ENCODE results near the gene MON2.
"Not testable (repeated sequence)": the region's sequence is repeated elsewhere in the genome, so short reads cannot be mapped to it uniquely, and the experiment has no call there.

MON2 gene

DNA sequence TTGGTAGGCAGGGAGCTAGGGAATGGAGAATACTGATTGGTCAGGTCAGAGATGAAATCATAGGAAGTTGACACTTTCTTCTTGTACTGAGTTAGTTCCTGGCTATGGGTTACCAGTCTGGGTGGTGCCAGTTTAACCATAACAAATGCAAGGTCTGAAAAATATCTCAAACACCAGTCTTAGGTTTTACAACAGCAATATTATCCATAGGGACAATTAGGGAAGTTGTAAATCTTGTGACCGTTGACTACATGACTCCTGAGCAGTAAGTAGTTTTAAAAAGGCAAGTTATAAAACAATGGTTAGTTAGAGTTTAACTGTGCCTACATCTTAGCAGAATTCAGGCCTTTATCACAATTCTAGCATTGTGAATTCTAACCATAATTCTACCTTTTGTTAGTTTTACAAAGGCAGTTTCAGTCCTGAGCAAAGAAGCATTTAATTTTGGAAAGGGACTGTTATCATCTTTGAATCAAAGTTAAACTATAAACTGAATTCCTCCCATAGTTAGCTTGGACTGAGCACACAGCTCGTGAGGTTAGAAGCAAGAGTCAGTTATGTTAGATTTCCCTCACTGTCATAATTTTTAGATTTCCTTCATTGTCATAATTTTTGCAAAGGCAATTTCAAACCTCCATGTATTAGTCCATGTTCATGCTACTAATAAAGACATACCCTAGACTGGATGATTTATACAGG, 19.7 kb upstream of the MON2 start:
- no peak overlapping the region for H3K23ac ChIP-seq (ENCODE audit: low read length in 2 of 2)
- H3K4me3 ChIP-seq (ENCODE audit: insufficient read depth in 1 of 2, low read depth in 1 of 2, low read length in 2 of 2) = no peak overlapping the region
- H3K79me1 ChIP-seq (replicated peaks; ENCODE audit: low read length, poor library complexity, severe bottlenecking) = no peaks in the 10 kb centered on the region
- no peak overlapping the region for H3K14ac ChIP-seq (ENCODE audit: low read length in 2 of 2)
- 0% methylated on average over 1 of the region's 2 CpGs for WGBS
- no peak overlapping the region for H2AK5ac ChIP-seq (ENCODE audit: low read length, severe bottlenecking)
- H2AFZ ChIP-seq (ENCODE audit: low read depth, low read length) = no peak overlapping the region
- no peak overlapping the region for H2BK12ac ChIP-seq (ENCODE audit: low read length in 2 of 2)
- no peaks in the 10 kb centered on the region for H3K27me3 ChIP-seq (ENCODE audit: control insufficient read depth in 1 of 2, insufficient read depth in 1 of 2, low read length in 2 of 2)
- H3K4me1 ChIP-seq (ENCODE audit: control insufficient read depth, insufficient read depth, low read depth, low read length) = no peaks in the 10 kb centered on the region
- DNase-seq = no peak
- H3K27ac ChIP-seq (ENCODE audit: low read length, poor library complexity, severe bottlenecking) = no peak overlapping the region
- no peak overlapping the region for H2BK120ac ChIP-seq (ENCODE audit: low read depth, low read length)
- H3K9me3 ChIP-seq (ENCODE audit: control insufficient read depth, low read length) = peaks cover 22% of the 10 kb centered on the region
- no peak overlapping the region for H3K9ac ChIP-seq (ENCODE audit: low read length)
- no peak overlapping the region for H3K4ac ChIP-seq (ENCODE audit: low read depth in 1 of 2, low read length in 2 of 2)
- no peak overlapping the region for H3K18ac ChIP-seq (ENCODE audit: low read depth in 1 of 2, low read length in 2 of 2)
- H2BK5ac ChIP-seq (ENCODE audit: low read depth, low read length, poor library complexity, severe bottlenecking) = no peak overlapping the region
- no peak overlapping the region for H4K91ac ChIP-seq (ENCODE audit: low read length)
- no peak overlapping the region for H4K8ac ChIP-seq (ENCODE audit: low read length)
- no peak overlapping the region for H3K4me2 ChIP-seq (ENCODE audit: low read length, poor library complexity, severe bottlenecking)
- H3K36me3 ChIP-seq (ENCODE audit: control insufficient read depth in 1 of 2, insufficient read depth in 2 of 2, low read depth in 1 of 2, low read length in 2 of 2) = no peaks in the 10 kb centered on the region
- no peak overlapping the region for H2BK15ac ChIP-seq (ENCODE audit: low read depth, poor library complexity, severe bottlenecking)

DNA sequence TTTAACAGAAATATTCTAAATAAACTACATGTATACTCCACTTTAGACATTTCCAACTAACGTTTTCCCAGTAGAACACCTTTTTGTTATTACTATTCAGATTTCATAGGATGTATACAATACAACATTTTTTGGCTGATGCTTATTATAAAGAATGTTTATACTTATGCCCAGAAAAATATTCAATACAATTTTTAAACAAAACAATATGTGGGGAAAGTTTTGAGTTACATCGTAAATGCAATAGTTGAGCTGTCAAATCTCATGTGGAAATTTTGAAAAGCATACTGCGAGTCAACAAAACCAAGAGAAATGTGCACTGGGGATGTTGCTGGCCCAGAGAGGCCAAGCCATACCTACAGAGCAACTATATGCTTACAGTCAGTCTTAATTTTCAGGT, 18.2 kb upstream of the MON2 start:
- Histone ChIP-seq H3K4me1 (ENCODE audit: control insufficient read depth, insufficient read depth, low read depth, low read length) (no peaks in the 10 kb centered on the region), H2BK5ac (ENCODE audit: low read depth, low read length, poor library complexity, severe bottlenecking) (no peak overlapping the region), H3K4ac (ENCODE audit: low read depth in 1 of 2, low read length in 2 of 2) (no peak overlapping the region), H3K23ac (ENCODE audit: low read length in 2 of 2) (no peak overlapping the region), H3K14ac (ENCODE audit: low read length in 2 of 2) (no peak overlapping the region), H2BK120ac (ENCODE audit: low read depth, low read length) (no peak overlapping the region), H2BK15ac (ENCODE audit: low read depth, poor library complexity, severe bottlenecking) (no peak overlapping the region), H2AFZ (ENCODE audit: low read depth, low read length) (no peak overlapping the region), H3K27me3 (ENCODE audit: control insufficient read depth in 1 of 2, insufficient read depth in 1 of 2, low read length in 2 of 2) (peaks cover 4 to 6% of the 10 kb centered on the region in 2 experiments), H3K18ac (ENCODE audit: low read depth in 1 of 2, low read length in 2 of 2) (no peak overlapping the region), H3K27ac (ENCODE audit: low read length, poor library complexity, severe bottlenecking) (no peak overlapping the region), H4K8ac (ENCODE audit: low read length) (no peak overlapping the region), H2BK12ac (ENCODE audit: low read length in 2 of 2) (no peak overlapping the region), H3K9ac (ENCODE audit: low read length) (no peak overlapping the region), H2AK5ac (ENCODE audit: low read length, severe bottlenecking) (no peak overlapping the region), H3K79me1 (replicated peaks; ENCODE audit: low read length, poor library complexity, severe bottlenecking) (no peaks in the 10 kb centered on the region), H3K9me3 (ENCODE audit: control insufficient read depth, low read length) (peaks cover 7% of the 10 kb centered on the region), H4K91ac (ENCODE audit: low read length) (no peak overlapping the region), H3K36me3 (ENCODE audit: control insufficient read depth in 1 of 2, insufficient read depth in 2 of 2, low read depth in 1 of 2, low read length in 2 of 2) (no peaks in the 10 kb centered on the region), H3K4me3 (ENCODE audit: insufficient read depth in 1 of 2, low read depth in 1 of 2, low read length in 2 of 2) (no peak overlapping the region), H3K4me2 (ENCODE audit: low read length, poor library complexity, severe bottlenecking) (no peak overlapping the region)
- 90% methylated on average over 2 of the region's 3 CpGs for WGBS
- no peak for DNase-seq

DNA sequence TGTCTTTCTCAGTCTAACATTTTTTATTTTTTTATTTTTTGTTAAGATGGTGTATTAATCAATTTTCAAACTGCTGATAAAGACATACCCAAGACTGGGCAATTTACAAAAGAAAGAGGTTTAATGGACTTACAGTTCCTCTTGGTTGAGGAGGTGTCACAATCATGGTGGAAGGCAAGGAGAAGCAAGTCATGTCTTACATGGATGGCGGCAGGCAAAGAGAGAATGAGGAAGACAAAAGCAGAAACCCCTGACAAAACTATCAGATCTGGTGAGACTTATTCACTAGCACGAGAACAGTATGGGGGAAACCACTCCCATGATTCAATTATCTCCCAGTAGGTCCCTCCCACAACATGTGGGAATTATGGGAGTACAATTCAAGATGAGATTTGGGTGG, 11.2 kb upstream of the MON2 start:
- not testable (repeated sequence) for H3K4me3 ChIP-seq (ENCODE audit: insufficient read depth in 1 of 2, low read depth in 1 of 2, low read length in 2 of 2); H2AK5ac ChIP-seq (ENCODE audit: low read length, severe bottlenecking); H3K27ac ChIP-seq (ENCODE audit: low read length, poor library complexity, severe bottlenecking); H2BK120ac ChIP-seq (ENCODE audit: low read depth, low read length); H2BK15ac ChIP-seq (ENCODE audit: low read depth, poor library complexity, severe bottlenecking); H3K9ac ChIP-seq (ENCODE audit: low read length); H3K4ac ChIP-seq (ENCODE audit: low read depth in 1 of 2, low read length in 2 of 2); H3K27me3 ChIP-seq (ENCODE audit: control insufficient read depth in 1 of 2, insufficient read depth in 1 of 2, low read length in 2 of 2); H3K18ac ChIP-seq (ENCODE audit: low read depth in 1 of 2, low read length in 2 of 2); H2AFZ ChIP-seq (ENCODE audit: low read depth, low read length); H3K36me3 ChIP-seq (ENCODE audit: control insufficient read depth in 1 of 2, insufficient read depth in 2 of 2, low read depth in 1 of 2, low read length in 2 of 2); H3K79me1 ChIP-seq (replicated peaks; ENCODE audit: low read length, poor library complexity, severe bottlenecking); H3K14ac ChIP-seq (ENCODE audit: low read length in 2 of 2); H4K8ac ChIP-seq (ENCODE audit: low read length); DNase-seq; H3K23ac ChIP-seq (ENCODE audit: low read length in 2 of 2); H3K4me2 ChIP-seq (ENCODE audit: low read length, poor library complexity, severe bottlenecking); H4K91ac ChIP-seq (ENCODE audit: low read length); H2BK5ac ChIP-seq (ENCODE audit: low read depth, low read length, poor library complexity, severe bottlenecking); H3K4me1 ChIP-seq (ENCODE audit: control insufficient read depth, insufficient read depth, low read depth, low read length); H3K9me3 ChIP-seq (ENCODE audit: control insufficient read depth, low read length); H2BK12ac ChIP-seq (ENCODE audit: low read length in 2 of 2)
- 0% methylated on average over 1 of the region's 2 CpGs for WGBS

DNA sequence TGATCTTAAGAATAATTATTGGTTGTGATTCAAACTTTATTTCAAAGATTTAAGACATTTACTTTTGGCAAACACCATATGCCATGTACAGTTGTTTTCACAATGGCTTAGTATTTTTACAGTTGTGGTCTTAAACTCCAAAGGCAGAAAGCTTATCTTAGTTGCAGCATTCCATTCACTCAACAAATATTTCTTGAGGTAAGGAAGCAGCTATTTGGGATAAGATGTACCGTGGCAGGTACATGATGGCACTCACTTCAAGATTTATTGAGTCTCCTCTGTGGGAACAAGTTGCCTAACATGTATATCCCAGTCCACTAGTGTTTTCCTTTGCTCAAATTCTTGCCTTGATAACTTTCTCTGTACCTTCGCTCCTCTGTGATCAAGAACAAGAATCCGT, 8.0 kb upstream of the MON2 start:
- no peak overlapping the region for H2AFZ ChIP-seq (ENCODE audit: low read depth, low read length)
- no peak overlapping the region for H2AK5ac ChIP-seq (ENCODE audit: low read length, severe bottlenecking)
- no peak overlapping the region for H3K4me3 ChIP-seq (ENCODE audit: insufficient read depth in 1 of 2, low read depth in 1 of 2, low read length in 2 of 2)
- no peak overlapping the region for H4K91ac ChIP-seq (ENCODE audit: low read length)
- no peaks in the 10 kb centered on the region for H3K4me1 ChIP-seq (ENCODE audit: control insufficient read depth, insufficient read depth, low read depth, low read length)
- no peak overlapping the region for H3K23ac ChIP-seq (ENCODE audit: low read length in 2 of 2)
- no peak overlapping the region for H2BK120ac ChIP-seq (ENCODE audit: low read depth, low read length)
- H3K9ac ChIP-seq (ENCODE audit: low read length) = no peak overlapping the region
- H4K8ac ChIP-seq (ENCODE audit: low read length) = no peak overlapping the region
- no peak overlapping the region for H2BK12ac ChIP-seq (ENCODE audit: low read length in 2 of 2)
- H3K14ac ChIP-seq (ENCODE audit: low read length in 2 of 2) = no peak overlapping the region
- DNase-seq = no peak
- H3K18ac ChIP-seq (ENCODE audit: low read depth in 1 of 2, low read length in 2 of 2) = no peak overlapping the region
- H3K9me3 ChIP-seq (ENCODE audit: control insufficient read depth, low read length) = peaks cover 8% of the 10 kb centered on the region
- H3K79me1 ChIP-seq (replicated peaks; ENCODE audit: low read length, poor library complexity, severe bottlenecking) = no peaks in the 10 kb centered on the region
- H3K4ac ChIP-seq (ENCODE audit: low read depth in 1 of 2, low read length in 2 of 2) = no peak overlapping the region
- H3K27me3 ChIP-seq (ENCODE audit: control insufficient read depth in 1 of 2, insufficient read depth in 1 of 2, low read length in 2 of 2) = no peaks in the 10 kb centered on the region
- H3K36me3 ChIP-seq (ENCODE audit: control insufficient read depth in 1 of 2, insufficient read depth in 2 of 2, low read depth in 1 of 2, low read length in 2 of 2) = no peaks in the 10 kb centered on the region
- no peak overlapping the region for H2BK5ac ChIP-seq (ENCODE audit: low read depth, low read length, poor library complexity, severe bottlenecking)
- H3K27ac ChIP-seq (ENCODE audit: low read length, poor library complexity, severe bottlenecking) = no peak overlapping the region
- H2BK15ac ChIP-seq (ENCODE audit: low read depth, poor library complexity, severe bottlenecking) = no peak overlapping the region
- no peak overlapping the region for H3K4me2 ChIP-seq (ENCODE audit: low read length, poor library complexity, severe bottlenecking)
- 96% methylated on average over 3 of the region's 3 CpGs for WGBS

Data from mesenchymal stem cell (in vitro differentiated cells and primary cell).